Stimulated activated CD8-positive, alpha-beta memory T cell treated with anti-CD3 and anti-CD28 coated beads, Interleukin-7, amount 100 ng/mL, for 48 hours (primary cell): ENCODE results near the gene WDR17.

ENCODE experiments used
- DNase-seq, 2 donors: peaks; one replicate each; pipeline ENCODE4 v3.0.0-alpha.2; 2020; ENCODE audit warnings: low read depth in 1 of 2; ENCODE audit errors: extremely low read depth in 1 of 2

Gene WDR17

DNA sequence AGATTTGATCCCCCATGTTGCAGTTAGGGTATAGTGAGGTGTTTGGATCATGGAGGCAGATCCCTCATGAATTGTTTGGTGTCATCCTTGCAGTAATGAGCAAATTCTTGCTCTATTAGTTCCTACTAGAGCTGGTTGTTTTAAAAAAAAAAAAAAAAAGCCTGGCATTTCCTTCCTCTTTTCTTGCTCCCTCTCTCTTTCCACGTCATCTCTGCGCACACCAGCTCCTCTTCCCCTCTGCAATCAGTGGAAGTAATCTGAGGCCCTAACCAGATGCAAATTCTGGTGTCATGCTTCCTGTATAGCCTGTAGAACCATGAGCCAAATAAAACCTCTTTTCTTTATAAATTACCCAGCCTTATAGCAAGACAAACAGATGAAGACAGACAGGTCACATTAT, 24.5 kb downstream of the WDR17 start:
- no peak for DNase-seq

GRCh38 chr4:176099314-176099713, 33.7 kb downstream of the WDR17 start:
- no peak for DNase-seq

GRCh38 chr4:176102414-176103063, 36.9 kb downstream of the WDR17 start:
- DNase-seq = no peak

DNA sequence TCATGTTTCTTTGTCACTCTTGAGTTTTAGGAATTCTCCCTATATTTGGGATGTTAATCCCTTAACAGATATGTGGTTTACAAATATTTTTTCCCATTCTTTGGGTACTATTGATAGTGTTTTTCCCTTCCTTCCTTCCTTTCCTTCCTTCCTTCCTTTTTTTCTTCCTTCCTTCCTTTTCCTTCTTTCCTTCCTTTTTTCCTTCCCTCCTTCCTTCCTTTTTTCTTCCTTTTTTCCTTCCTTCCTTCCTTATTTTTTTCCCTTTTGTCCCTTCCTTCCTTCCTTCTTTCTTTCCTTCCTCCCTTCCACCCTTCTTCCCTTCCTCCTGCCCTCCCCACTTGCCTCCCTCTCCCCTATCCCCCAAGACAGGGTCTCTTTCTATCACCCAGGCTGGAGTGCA, 42.1 kb downstream of the WDR17 start:
- DNase-seq = no peak

DNA sequence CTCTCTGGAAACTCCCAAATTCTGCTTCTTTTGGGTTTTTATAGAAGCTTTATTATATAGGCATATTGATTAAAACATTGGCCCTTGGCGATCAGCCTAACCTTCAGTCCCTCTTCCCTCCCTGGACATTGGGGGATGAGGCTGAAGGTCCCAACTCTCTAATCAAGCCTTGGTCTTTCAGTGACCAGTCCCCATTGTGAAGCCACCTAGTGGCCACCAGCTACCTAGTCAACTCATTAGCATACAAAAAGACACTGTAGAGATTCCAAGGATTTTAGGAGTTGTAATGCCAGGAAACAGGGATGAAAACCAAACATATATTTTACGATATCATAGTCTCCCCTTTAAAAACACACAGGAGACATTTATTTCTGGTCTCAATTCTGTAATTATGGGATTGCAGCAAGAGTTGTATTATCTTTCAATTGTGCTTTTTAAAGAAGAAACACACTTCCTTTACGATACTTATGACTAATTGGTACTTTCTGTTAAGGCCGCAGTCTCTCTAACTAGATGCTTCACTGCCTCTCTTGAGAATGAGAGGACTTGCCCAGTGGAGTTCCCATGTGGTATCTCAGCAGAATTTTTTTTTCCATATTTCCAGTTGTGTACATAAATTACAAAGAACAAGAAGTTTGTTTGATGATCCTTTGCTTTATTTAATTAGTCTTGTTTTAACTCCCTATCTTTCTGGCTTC, 58.2 kb downstream of the WDR17 start:
- DNase-seq = no peak

- DNase-seq = no peak
Measured at GRCh38 chr4:176125063-176125462, 59.4 kb downstream of the WDR17 start.

DNA sequence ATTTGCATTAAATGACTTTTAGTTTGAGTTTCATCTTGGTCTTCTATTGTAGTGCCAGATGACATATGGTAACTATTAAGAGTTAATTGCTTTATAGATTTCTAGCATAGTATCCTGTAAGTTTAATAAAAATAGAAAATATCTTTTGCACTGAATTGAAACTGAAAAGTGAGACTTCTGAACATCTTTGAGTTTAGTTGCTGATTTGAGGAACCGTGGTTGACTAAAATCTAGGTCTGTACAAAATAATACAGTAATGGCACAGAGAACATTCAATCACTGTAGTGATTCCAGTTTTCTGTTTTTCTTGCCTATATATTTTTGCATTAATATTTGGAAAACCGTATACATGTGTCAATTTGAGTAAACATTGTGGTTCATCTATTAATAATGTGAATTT, 69.0 kb downstream of the WDR17 start:
- DNase-seq = no peak

GRCh38 chr4:176137631-176138030, 72.0 kb downstream of the WDR17 start:
- DNase-seq = no peak

- no peak for DNase-seq
Measured at GRCh38 chr4:176139518-176139917, 73.9 kb downstream of the WDR17 start.

DNA sequence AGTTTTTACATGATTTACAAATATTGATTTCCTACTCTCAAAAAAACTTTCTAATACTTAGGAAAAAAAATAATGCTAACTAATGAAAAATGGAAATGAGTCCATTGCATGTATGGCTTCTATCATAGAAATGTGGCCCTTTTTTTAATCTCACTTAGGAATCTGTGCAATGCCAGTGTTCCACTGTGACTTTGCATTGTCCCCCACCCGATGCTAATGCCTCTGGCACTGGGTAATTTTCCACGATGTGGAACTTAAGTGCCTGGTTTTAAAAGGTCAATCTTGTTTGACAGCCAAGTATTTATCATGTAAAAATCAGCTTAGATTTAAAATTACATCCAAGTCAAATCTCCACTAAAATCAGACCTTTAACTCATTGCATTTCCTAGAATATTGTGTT, 76.6 kb downstream of the WDR17 start:
- DNase-seq = no peak

- DNase-seq = no peak
Measured at GRCh38 chr4:176149680-176150355, 84.2 kb downstream of the WDR17 start.

DNA sequence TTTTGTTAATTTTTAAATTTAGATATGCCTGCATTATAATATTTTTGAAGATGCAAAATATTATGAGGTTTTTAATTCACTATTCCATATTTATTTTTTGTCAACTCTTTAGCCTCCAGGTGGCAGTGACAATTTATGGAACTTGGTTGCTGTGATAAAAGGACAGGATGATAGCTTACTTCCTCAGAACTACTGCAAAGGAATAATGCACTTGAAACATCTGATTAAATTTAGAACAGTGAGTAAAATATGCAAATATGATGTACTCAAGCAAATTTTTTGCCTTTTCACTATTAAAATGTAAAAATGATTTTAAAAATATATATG, 84.7 kb downstream of the WDR17 start:
- no peak for DNase-seq

DNA sequence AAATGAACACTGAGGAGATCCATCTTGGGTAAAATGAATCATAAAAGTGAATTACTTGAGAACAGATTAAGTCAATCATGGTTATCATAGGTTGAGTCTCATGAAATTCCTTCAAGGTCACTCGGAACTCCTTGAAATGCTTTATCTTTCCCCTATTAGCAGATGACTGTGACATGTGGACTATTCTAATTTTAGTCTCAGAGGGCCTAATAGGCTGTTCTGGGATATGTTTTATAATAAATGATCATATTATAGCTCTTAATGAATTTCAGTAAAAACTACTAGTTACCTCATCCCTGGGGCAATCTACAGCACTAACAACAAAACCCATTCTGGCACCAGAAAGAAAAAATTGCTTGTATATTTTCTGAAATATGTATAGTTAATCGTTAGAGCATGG, 85.1 kb downstream of the WDR17 start:
- no peak for DNase-seq

GRCh38 chr4:176153124-176153523, 87.5 kb downstream of the WDR17 start:
- no peak for DNase-seq

DNA sequence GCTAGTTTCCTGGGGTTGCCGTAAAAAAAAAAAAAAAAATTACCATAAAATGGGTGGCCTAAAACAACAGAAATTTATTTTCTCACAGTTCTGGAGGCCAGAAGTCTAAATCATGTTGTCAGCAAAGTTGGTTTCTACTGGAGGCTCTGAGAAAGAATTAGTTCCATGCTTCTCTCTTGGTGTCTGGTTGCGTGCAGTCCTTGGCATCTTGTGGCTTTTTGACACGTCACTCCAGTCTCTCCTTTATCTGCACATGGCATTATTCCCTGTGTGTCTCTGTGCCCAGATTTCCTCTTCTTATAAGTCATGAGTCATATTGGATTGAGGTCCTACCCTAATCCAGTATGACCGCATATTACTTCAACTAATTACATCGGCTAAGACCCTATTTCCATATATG, 91.0 kb downstream of the WDR17 start:
- no peak for DNase-seq

DNA sequence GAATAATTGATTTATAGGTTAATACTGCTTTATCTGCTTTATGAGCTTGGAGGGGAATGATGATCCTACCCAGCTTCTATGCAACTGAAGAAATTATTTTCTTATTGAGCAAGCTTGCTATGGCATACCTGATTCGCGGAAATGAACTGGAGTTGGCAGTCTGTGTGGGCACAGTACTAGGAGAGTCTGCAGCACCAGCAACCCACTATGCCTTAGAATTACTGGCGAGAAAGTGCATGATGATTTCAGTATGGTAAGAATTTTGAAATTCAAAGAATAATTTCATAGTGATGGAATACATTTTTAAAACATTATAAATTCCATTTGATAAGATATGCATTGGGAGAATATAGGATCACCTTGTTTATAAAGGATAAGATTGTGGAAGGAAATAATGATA, 97.4 kb downstream of the WDR17 start:
- no peak for DNase-seq

- DNase-seq = no peak
Measured at GRCh38 chr4:176185051-176185450, 119.4 kb downstream of the WDR17 start.

- DNase-seq = no peak
Measured at GRCh38 chr4:176186067-176186466, 120.4 kb downstream of the WDR17 start.

DNA sequence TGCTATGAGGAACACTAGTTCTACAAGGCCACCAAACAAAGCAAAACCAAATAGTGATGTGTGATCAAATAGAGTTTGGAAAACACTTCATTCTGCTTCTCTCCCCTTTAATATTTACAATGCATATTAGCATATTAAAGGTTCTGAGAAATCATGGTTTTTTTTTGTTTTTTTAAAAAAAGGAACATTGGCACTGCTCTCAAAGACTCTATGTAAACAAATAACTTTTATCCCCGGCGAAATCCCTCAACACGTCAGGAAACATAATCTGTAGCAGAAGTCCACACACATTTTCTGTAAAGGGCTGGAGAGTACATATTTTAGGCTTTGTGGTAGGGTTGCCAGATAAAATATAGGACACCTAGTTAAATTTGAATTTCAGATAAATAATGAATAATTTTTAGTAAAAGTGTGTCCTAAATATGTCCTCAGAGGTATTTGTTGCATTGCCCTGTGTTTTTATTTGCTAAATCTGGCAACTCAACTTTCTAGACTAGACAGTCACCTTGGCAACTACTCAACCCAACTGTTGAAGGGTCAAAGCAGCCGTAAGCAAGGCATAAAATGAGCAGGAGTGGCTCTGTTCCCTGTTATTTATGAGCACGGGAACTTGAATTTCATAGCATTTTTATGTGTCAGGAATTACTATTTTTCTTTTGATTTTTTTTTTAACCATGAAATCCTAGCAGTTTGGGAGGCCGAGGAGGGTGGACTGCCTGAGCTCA, 121.2 kb downstream of the WDR17 start:
- DNase-seq = no peak

- DNase-seq = no peak
Measured at GRCh38 chr4:176187624-176188023, 122.0 kb downstream of the WDR17 start.

DNA sequence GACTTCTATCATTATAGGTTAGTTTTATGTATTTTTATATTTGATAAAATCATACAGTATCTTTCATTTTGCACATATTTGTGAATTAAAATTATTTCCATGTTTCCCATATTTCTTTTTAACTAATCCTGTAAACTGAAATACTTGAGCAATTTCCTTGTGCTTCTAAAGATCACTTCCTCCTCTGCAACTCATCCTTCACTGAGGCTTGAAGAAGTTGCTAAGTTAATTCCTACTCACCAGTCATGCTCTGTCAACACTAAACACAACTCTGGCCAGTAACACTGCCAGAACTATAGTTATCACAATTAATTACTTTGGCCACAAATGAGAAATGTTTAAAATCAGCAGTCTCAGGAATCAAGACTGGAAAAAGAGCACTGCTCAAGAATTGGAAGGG, 123.0 kb downstream of the WDR17 start:
- no peak for DNase-seq
